ENCODE data around the gene PCDHB16.
"Not testable (repeated sequence)": the region's sequence is repeated elsewhere in the genome, so short reads cannot be mapped to it uniquely, and the experiment has no call there.

The PCDHB16 gene

DNA sequence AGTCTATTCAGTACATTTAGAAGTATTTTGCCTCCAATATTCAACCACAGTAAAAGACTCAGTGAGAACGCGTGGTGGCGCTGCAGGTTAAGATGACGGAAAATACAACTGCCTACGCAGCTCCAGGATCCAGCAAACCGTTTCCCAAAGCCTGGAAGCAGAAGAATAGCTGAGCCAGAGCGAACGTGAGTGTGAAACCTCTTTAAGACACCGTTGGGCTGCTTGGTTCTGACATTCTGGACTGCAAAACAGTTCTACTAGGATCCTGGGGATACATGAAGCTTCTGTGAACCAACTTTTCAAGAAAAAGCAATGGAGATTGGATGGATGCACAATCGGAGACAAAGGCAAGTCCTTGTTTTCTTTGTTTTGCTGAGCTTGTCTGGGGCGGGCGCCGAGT is at the start of gene PCDHB16:
Gene PCDHB16 (plus strand): TSS at position 140 of the 400 bp plus-strand sequence. CDS start 173 bp downstream, at position 313.
- DNase-seq = peak; percentile 38

- DNase-seq = peak; percentile 60
These were observed 47.0 kb upstream of the PCDHB16 start, which contains the start of gene PCDHB5 for GRCh38 chr5:141135030-141135717. PCDHB5 (plus strand) TSS chr5:141135206; CDS start chr5:141135435, 229 bp downstream.

- no peak for DNase-seq
These were observed 46.4 kb upstream of the PCDHB16 start for GRCh38 chr5:141135718-141136266.

GRCh38 chr5:141137346-141137745 is 44.8 kb upstream of the PCDHB16 start:
- not testable (repeated sequence) for DNase-seq

DNA sequence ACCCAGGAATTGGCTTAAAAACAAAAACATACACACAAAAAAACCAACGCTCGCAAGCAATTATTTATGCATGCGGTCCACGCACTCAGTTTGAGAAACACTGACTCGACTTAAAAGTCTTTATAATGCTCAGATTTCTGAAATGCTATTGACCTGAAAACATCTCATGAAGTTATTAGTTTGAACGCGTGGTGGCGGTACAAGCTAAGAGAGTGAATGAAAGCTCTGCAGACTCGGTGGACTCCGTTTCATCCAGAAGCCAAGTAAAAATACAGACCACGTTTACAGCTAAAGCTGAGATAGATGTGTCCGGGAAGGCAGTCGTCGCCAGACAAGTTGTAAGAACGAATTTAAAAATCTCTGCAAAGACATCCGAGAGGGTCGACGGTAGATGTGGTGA is 32.4 kb upstream of the PCDHB16 start, which contains the start of gene PCDHB6:
Gene PCDHB6 (plus strand): TSS at position 246 of the 400 bp plus-strand sequence. CDS start 201 bp downstream, outside the sequence.
- DNase-seq = peak; percentile 19

- DNase-seq = no peak
These were observed 31.8 kb upstream of the PCDHB16 start for GRCh38 chr5:141150224-141150992.

DNA sequence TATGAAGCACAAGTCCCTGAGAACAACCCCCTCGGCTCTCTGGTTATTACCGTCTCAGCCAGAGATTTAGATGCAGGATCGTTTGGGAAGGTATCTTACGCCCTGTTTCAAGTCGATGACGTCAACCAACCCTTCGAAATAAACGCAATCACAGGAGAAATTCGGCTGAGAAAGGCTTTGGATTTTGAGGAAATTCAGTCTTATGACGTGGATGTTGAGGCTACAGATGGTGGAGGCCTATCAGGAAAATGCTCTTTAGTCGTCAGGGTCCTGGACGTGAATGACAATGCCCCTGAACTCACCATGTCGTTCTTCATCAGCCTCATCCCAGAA is 31.2 kb upstream of the PCDHB16 start:
- no peak for DNase-seq

DNA sequence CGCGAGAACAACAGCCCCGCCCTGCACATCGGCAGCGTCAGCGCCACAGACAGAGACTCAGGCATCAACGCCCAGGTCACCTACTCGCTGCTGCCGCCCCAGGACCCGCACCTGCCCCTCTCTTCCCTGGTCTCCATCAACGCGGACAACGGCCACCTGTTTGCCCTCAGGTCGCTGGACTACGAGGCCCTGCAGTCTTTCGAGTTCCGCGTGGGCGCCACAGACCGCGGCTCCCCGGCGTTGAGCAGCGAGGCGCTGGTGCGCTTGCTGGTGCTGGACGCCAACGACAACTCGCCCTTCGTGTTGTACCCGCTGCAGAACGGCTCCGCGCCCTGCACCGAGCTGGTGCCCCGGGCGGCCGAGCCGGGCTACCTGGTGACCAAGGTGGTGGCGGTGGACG is 30.6 kb upstream of the PCDHB16 start:
- DNase-seq = not testable (repeated sequence)

- DNase-seq = not testable (repeated sequence)
These were observed 30.1 kb upstream of the PCDHB16 start for GRCh38 chr5:141152096-141152495.

DNA sequence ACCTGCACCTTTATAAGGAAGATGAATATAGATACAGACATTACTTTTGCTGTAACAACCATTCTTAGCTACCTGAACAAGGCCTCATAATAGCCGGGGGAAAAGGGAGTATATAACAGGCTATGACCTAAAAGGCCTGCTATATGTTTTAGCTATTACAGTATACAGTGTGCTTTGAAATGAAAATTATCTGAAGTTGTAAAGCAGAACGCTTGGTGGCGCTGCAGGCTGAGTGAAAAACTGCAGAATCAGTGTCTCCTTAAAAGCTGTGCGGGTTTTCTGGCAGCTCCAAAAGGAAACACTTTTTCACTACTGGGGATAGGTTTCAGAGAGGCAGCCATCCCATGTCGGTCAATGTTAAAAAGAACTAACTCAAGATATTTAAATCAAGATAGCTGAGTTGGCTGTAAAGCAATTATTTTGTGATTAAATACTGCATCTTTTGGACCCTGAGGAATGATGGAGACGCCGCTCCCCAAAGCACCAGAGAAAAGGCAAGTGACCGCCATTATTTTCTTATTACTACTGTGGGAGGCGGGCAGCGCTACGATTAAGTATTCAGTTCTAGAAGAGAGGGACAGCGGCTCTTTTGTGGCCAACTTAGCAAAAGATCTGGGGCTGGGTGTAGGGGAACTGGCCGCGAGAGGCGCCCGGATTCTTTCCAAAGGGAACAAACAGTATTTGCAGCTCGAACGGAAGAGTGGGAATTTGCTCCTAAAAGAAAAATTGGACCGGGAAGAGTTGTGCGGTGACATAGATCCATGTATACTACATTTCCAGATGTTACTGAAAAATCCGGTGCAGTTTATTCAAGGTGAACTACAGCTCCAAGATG is 26.4 kb upstream of the PCDHB16 start:
- DNase-seq = peak; percentile 3

GRCh38 chr5:141157356-141157755 is 24.8 kb upstream of the PCDHB16 start:
- DNase-seq = not testable (repeated sequence)

DNA sequence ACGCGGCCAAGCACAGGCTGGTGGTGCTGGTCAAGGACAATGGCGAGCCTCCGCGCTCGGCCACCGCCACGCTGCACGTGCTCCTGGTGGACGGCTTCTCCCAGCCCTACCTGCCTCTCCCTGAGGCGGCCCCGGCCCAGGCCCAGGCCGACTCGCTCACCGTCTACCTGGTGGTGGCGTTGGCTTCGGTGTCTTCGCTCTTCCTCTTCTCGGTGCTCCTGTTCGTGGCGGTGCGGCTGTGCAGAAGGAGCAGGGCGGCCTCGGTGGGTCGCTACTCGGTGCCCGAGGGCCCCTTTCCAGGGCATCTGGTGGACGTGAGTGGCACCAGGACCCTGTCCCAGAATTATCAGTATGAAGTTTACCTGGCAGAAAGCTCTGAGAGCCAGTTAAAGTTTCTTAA is 24.3 kb upstream of the PCDHB16 start:
- not testable (repeated sequence) for DNase-seq

DNA sequence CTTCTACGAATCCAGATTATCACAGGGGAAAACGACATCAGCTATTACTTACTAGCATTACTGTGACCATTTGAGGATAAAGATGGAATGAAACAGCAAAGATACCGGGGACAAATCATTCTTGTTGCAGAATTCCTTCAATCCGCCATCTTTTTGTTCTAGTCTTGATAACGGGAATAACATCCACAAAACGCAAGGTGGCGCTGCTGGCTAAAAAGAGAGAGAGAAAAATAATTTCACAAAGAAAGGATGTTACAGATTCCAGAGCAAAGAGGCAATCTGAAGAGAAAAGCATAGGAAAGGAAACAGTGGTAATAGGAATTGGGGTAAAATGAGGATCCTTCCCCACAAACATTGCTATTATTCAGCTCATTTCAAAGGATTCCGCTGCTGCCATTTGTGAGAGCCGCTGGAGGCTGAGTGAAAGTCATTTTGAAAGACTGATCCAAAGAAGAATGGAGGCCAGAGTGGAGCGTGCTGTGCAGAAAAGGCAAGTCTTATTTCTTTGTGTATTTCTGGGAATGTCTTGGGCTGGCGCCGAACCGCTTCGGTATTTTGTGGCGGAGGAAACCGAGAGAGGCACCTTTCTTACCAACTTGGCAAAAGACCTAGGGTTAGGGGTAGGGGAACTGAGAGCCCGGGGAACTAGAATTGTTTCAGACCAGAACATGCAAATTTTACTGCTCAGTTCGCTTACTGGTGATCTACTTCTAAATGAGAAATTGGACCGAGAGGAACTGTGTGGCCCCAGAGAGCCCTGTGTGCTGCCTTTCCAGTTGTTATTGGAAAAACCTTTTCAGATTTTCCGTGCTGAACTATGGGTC is 9.6 kb upstream of the PCDHB16 start, which contains the start of gene PCDHB7:
Gene PCDHB7 (plus strand): TSS at position 264 of the 824 bp plus-strand sequence. CDS start 192 bp downstream, at position 456.
- peak; percentile 36 for DNase-seq

DNA sequence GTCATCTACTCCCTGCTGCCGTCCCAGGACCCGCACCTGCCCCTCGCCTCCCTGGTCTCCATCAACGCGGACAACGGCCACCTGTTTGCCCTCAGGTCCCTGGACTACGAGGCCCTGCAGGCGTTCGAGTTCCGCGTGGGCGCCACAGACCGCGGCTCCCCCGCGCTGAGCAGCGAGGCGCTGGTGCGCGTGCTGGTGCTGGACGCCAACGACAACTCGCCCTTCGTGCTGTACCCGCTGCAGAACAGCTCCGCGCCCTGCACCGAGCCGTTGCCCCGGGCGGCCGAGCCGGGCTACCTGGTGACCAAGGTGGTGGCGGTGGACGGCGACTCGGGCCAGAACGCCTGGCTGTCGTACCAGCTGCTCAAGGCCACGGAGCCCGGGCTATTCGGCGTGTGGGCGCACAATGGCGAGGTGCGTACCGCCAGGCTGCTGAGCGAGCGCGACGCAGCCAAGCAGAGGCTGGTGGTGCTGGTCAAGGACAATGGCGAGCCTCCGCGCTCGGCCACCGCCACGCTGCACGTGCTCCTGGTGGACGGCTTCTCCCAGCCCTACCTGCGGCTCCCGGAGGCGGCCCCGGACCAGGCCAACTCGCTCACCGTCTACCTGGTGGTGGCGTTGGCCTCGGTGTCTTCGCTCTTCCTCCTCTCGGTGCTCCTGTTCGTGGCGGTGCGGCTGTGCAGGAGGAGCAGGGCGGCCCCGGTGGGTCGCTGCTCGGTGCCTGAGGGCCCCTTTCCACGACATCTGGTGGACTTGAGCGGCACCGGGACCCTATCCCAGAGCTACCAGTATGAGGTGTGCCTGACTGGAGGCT is 7.7 kb upstream of the PCDHB16 start:
- DNase-seq = not testable (repeated sequence)

DNA sequence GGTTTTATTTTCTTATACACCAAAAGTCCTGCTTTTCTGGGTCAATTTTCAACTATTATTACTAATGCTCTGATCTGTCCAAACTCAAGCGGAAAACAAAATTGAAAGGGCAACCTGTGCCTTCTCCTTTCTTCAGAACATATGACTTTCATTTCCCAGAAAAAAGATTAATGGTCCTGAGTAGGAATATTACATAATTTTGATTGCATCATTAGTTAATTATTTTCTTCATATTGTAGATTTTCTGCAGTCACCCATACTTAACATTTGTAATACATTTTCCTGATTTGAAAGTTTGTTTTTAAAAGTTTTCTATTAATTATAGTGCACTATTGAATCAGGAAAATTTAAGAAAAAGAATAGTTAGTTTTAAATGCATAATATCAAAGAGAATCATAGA is 6.3 kb upstream of the PCDHB16 start:
- DNase-seq = no peak

DNA sequence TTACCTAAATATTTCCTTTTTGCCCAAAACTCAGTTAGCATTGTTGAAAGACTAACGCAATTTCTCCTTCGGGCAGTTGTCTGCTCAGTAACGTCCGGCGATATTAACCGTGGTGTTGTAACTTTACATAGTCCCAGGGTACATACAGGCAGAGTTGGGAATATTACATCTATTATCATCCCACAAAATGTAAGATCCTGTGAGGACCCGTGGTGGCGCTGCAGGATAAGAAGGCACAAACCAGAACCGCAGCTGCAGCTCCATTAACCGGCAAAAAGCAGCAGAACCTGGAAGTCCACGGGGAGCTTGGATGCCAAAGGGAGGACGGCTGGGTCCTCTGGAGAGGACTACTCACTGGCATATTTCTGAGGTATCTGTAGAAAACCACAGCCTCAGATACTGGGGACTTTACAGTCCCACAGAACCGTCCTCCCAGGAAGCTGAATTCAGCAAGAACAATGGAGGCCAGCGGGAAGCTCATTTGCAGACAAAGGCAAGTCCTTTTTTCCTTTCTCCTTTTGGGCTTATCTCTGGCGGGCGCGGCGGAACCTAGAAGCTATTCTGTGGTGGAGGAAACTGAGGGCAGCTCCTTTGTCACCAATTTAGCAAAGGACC is 4.5 kb upstream of the PCDHB16 start, which contains the start of gene PCDHB8:
Gene PCDHB8 (plus strand): TSS at position 214 of the 615 bp plus-strand sequence. CDS start 245 bp downstream, at position 459.
- peak; percentile 38 for DNase-seq

DNA sequence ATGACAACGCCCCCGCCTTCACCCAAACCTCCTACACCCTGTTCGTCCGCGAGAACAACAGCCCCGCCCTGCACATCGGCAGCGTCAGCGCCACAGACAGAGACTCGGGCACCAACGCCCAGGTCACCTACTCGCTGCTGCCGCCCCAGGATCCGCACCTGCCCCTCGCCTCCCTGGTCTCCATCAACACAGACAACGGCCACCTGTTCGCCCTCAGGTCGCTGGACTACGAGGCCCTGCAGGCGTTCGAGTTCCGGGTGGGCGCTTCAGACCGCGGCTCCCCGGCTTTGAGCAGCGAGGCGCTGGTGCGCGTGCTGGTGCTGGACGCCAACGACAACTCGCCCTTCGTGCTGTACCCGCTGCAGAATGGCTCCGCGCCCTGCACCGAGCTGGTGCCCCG is 2.8 kb upstream of the PCDHB16 start:
- not testable (repeated sequence) for DNase-seq

- DNase-seq = not testable (repeated sequence)
These were observed 2.3 kb upstream of the PCDHB16 start for GRCh38 chr5:141179876-141180275.

GRCh38 chr5:141180313-141180712 is 1.9 kb upstream of the PCDHB16 start:
- no peak for DNase-seq

Measured in NCI-H82 (cell line).